ENCODE measurements around the gene TBCK. TPM values are rescaled to one million over a fixed set of nuclear protein-coding genes. Genes with fewer than 3 reads are reported as not detected.

The TBCK gene
- total RNA-seq, 1 donor from 2014 or later, result 35.7 TPM

DNA sequence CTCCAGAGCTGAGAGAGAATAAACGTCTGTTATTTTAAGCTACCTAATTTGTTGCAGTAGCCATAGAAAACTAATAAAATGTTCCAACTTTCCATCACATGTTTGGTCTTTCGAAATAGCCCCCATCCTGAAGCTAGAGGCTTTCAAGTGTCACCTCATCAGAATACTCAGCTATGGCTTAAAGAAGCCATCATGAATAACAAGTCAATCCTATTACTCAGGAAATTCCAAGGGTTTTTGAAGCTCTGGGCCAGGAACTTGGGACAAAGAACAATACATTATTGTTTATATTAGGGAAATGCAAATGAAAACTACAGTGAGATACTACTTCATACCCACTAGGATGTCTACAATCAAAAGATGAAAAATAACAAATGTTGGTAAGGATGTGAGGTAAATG is 42.2 kb downstream of the TBCK start:
- TF ChIP-seq, protein P1, sequence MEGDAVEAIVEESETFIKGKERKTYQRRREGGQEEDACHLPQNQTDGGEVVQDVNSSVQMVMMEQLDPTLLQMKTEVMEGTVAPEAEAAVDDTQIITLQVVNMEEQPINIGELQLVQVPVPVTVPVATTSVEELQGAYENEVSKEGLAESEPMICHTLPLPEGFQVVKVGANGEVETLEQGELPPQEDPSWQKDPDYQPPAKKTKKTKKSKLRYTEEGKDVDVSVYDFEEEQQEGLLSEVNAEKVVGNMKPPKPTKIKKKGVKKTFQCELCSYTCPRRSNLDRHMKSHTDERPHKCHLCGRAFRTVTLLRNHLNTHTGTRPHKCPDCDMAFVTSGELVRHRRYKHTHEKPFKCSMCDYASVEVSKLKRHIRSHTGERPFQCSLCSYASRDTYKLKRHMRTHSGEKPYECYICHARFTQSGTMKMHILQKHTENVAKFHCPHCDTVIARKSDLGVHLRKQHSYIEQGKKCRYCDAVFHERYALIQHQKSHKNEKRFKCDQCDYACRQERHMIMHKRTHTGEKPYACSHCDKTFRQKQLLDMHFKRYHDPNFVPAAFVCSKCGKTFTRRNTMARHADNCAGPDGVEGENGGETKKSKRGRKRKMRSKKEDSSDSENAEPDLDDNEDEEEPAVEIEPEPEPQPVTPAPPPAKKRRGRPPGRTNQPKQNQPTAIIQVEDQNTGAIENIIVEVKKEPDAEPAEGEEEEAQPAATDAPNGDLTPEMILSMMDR (IDR thresholded peaks at IDR 0.05), result no peak
- Histone ChIP-seq H3K4me3 (no peak overlapping the region), H3K9me3 (no peaks in the 10 kb centered on the region), H3K27ac (no peak overlapping the region), H3K27me3 (no peaks in the 10 kb centered on the region), H3K36me3 (no peaks in the 10 kb centered on the region), H3K4me1 (peaks cover 0 to 13% of the 10 kb centered on the region in 2 donors)
- intact Hi-C loops (cut with DNase I), result loop anchor here (5.0 kb wide), 1 partner anchor 43 kb away; the partner anchor contains the start of genes AIMP1 and TBCK
- DNase-seq (ENCODE audit: low spot score in 2 of 2), result no peak

DNA sequence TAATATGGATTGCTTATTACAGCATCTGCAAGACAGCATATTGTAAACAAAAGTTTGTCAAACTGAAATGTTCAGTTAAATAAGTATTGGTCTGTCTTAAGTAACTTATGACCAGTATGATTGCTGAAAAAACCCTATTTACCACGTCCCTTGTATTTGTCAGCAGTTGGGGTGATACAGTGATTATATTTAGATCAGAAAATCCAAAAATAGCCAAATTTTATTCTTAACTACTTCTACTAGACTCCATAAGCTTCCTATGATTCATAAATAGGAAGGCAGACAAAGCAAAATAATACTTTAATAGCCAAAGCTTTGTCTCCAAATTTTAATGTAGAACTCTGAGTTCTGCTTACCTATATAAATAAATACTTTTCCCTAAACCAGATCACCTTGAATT is 45.3 kb downstream of the TBCK start:
- no peak overlapping the region for H3K4me3 ChIP-seq
- H3K27me3 ChIP-seq, result no peaks in the 10 kb centered on the region
- no peak for DNase-seq (ENCODE audit: low spot score in 2 of 2)
- TF ChIP-seq, protein P1 (IDR thresholded peaks at IDR 0.05), result no peak
- H3K27ac ChIP-seq, result peak overlapping the region; percentile 3 to 11
- intact Hi-C loops (cut with DNase I), result loop anchor here (5.0 kb wide), 1 partner anchor 47 kb away; the partner anchor contains the start of genes AIMP1 and TBCK
- H3K4me1 ChIP-seq, result peaks cover 0 to 13% of the 10 kb centered on the region in 2 donors
- no peaks in the 10 kb centered on the region for H3K9me3 ChIP-seq
- H3K36me3 ChIP-seq, result no peaks in the 10 kb centered on the region

- no peaks in the 10 kb centered on the region for H3K36me3 ChIP-seq
- intact Hi-C loops (cut with DNase I), result loop anchor here (5.0 kb wide), 4 partner anchors 48 to 913 kb away; partner anchors contain the start of genes AIMP1, GIMD1 and TBCK
Observed at GRCh38 chr4:106269711-106270110, 46.3 kb downstream of the TBCK start.

GRCh38 chr4:106268786-106269185 is 47.2 kb downstream of the TBCK start:
- DNase-seq (ENCODE audit: low spot score in 2 of 2), result no peak
- Histone ChIP-seq H3K4me1 (peaks cover 0 to 11% of the 10 kb centered on the region in 2 donors), H3K27ac (no peak overlapping the region), H3K36me3 (no peaks in the 10 kb centered on the region), H3K4me3 (no peak overlapping the region), H3K27me3 (no peaks in the 10 kb centered on the region), H3K9me3 (no peaks in the 10 kb centered on the region)
- intact Hi-C loops (cut with DNase I), result loop anchor here (5.0 kb wide), 3 partner anchors 99 to 914 kb away; partner anchors contain the start of gene GIMD1
- TF ChIP-seq, protein P1 (IDR thresholded peaks at IDR 0.05), result no peak

More at GRCh38 chr4:106269711-106270110, 46.3 kb downstream of the TBCK start:
- no peaks in the 10 kb centered on the region for H3K27me3 ChIP-seq
- H3K4me1 ChIP-seq, result peaks cover 0 to 13% of the 10 kb centered on the region in 2 donors
- no peak overlapping the region for H3K4me3 ChIP-seq
- DNase-seq (ENCODE audit: low spot score in 2 of 2), result no peak
- H3K27ac ChIP-seq, result no peak overlapping the region
- H3K9me3 ChIP-seq, result no peaks in the 10 kb centered on the region
- TF ChIP-seq, protein P1 (IDR thresholded peaks at IDR 0.05), result no peak

- H3K27me3 ChIP-seq, result no peaks in the 10 kb centered on the region
- H3K4me1 ChIP-seq, result peaks cover 0 to 6% of the 10 kb centered on the region in 2 donors
- DNase-seq (ENCODE audit: low spot score in 2 of 2), result no peak
- H3K36me3 ChIP-seq, result no peaks in the 10 kb centered on the region
- no peaks in the 10 kb centered on the region for H3K9me3 ChIP-seq
- TF ChIP-seq, protein P1 (IDR thresholded peaks at IDR 0.05), result peak; percentile 18 to 59 (median 58)
- no peak overlapping the region for H3K4me3 ChIP-seq
- intact Hi-C loops (cut with DNase I), result loop anchor here (5.0 kb wide), 3 partner anchors 101 to 916 kb away; partner anchors contain the start of gene GIMD1
- H3K27ac ChIP-seq, result no peak overlapping the region
Observed at GRCh38 chr4:106266201-106266600, 49.8 kb downstream of the TBCK start.

All from ascending aorta (tissue), 2 donors.